ENCODE data around the gene ENTPD6. TPM values are rescaled to one million over a fixed set of nuclear protein-coding genes. Genes with fewer than 3 reads are reported as not detected.

The ENTPD6 gene
- total and polyA plus RNA-seq, 9 donors: 34.9 to 73.8 (median 47.1) TPM

DNA sequence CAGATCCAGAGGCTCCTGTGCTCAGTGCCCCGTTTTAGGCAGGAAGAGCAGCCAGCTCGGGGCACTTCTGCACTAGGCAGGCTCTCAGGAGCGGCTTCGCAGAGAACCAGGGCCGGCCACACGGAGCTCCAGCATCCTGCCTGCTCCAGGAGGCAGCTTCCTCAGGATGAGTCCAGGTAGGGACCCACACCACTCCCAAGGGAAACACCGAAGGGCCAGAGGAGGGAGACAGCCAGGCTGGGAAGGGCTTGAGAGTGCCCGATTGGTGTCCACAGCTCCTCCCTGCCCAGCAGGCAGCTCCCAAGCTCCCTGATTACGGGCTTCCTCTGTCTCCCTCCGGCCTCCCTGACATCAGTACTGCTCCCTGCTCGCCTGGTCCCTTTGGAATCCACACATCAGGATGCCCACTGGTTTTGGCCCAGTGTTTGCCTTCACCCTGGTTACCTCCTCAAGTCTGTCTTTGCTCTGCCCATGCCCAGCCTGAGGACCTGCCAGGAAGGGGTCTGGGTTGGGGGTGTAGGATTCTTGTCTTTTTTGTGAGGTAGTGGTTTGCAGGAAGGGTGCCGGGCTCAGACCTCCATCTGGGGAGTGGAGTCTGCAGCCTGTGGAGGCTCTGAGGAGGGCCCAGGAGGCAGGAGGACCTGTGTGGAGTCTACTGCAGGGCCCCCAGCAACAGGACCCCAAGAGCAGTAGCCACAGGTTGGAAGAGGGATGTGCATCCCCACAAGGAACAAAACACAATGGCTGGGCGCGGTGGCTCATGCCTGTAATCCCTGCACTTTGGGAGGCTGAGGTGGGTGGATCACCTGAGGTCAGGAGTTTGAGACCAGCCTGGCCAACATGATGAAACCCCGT lies 41.2 kb downstream of the ENTPD6 start:
- WGBS, 3 donors: 71 to 80% (median 77%) methylated on average over 15 of the region's 15 CpGs
- intact Hi-C loops (cut with DNase I): no loop called here
- no peak for DNase-seq
- H3K36me3 ChIP-seq: no peaks in the 10 kb centered on the region
- no peak overlapping the region for H3K4me3 ChIP-seq
- H3K27me3 ChIP-seq: no peaks in the 10 kb centered on the region
- peaks cover 8% of the 10 kb centered on the region for H3K4me1 ChIP-seq (ENCODE audit: insufficient read depth)
- no peak overlapping the region for H3K27ac ChIP-seq
- TF ChIP-seq POLR2A (IDR thresholded peaks at IDR 0.05): no peak
- TF ChIP-seq, protein P1, sequence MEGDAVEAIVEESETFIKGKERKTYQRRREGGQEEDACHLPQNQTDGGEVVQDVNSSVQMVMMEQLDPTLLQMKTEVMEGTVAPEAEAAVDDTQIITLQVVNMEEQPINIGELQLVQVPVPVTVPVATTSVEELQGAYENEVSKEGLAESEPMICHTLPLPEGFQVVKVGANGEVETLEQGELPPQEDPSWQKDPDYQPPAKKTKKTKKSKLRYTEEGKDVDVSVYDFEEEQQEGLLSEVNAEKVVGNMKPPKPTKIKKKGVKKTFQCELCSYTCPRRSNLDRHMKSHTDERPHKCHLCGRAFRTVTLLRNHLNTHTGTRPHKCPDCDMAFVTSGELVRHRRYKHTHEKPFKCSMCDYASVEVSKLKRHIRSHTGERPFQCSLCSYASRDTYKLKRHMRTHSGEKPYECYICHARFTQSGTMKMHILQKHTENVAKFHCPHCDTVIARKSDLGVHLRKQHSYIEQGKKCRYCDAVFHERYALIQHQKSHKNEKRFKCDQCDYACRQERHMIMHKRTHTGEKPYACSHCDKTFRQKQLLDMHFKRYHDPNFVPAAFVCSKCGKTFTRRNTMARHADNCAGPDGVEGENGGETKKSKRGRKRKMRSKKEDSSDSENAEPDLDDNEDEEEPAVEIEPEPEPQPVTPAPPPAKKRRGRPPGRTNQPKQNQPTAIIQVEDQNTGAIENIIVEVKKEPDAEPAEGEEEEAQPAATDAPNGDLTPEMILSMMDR (IDR thresholded peaks at IDR 0.05): no peak
- TF ChIP-seq EP300 (IDR thresholded peaks at IDR 0.05): no peak
- H3K9me3 ChIP-seq: no peaks in the 10 kb centered on the region

DNA sequence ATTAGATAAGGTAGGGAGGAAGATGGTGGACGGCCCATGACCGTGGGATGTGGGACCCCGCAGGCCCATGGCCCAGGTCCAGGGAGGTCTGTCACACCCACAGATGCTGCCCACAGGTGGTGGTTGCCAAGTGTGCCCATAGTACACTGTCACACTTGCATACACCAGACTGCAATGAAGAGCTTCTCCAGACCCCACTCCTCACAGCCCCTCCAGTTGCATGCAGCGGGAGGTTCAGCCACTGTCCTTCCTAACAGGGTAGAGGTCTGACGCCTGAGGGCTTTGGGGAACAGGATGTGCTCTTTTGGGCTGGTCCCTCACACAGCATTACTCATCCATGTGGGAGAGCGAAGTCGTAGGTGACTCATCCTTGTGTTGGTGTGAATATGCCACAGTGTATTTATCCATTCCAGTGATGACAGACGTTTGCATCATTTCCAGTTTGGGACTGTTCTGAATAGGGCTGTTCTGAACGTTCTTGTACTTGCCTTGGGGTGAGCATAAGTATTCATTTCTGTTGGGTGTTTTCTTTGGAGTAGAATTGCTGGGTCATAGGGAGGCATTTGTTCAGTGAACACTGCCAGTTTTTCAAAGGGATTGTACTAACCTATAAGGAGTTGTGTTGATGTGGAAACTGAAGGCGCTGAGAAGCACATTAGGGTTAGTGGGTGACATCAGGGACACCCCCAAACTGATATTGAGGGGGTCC lies 42.3 kb downstream of the ENTPD6 start:
- intact Hi-C loops (cut with DNase I): no loop called here
- Histone ChIP-seq H3K27ac (no peak overlapping the region), H3K27me3 (no peaks in the 10 kb centered on the region), H3K4me3 (no peak overlapping the region), H3K36me3 (no peaks in the 10 kb centered on the region), H3K9me3 (no peaks in the 10 kb centered on the region), H3K4me1 (ENCODE audit: insufficient read depth) (peaks cover 8% of the 10 kb centered on the region)
- 24 to 31% (median 26%) methylated on average over 10 of the region's 10 CpGs for WGBS, 3 donors
- peak; percentile 14 for TF ChIP-seq EP300 (IDR thresholded peaks at IDR 0.05)
- TF ChIP-seq, protein P1 (IDR thresholded peaks at IDR 0.05): no peak
- DNase-seq: no peak

DNA sequence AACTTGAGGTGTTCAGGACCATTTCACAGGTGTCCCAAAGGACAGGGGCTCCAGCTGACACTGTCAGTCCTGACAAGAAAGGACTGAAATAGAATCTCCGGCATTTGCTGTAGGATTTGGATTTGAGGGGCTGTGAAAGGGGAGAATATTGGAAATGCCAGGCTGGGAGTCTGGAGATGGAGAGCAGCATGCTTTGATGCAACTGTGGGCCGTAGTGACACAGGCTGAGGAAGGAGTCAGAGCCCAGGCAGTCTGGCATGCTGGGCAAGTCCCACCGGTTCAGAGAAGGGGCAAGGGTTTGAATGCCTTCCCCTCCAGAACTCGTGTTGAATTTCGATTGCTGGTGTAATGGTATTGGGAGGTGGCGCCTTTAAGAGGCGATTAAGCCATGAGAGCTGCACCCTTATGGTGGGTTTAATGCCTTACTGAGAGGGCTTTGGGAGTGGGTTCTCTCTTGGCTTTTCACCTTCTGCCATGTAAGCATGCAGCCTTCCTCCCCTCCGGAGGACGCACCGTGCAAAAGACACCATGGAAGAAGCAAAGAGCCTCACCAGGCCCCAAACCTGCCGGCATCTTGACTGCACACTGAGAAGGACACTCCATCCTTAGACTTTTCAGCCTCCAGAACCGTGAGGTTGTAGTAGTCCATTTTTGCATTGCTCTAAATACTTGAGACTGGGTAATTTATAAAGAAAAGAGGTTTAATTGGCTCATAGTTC lies 43.0 kb downstream of the ENTPD6 start:
- H3K4me3 ChIP-seq: no peak overlapping the region
- peaks cover 5% of the 10 kb centered on the region for H3K4me1 ChIP-seq (ENCODE audit: insufficient read depth)
- no peaks in the 10 kb centered on the region for H3K27me3 ChIP-seq
- H3K27ac ChIP-seq: no peak overlapping the region
- WGBS, 3 donors: 86 to 91% (median 87%) methylated on average over 12 of the region's 12 CpGs
- TF ChIP-seq, protein P1 (IDR thresholded peaks at IDR 0.05): no peak
- no peak for TF ChIP-seq EP300 (IDR thresholded peaks at IDR 0.05)
- intact Hi-C loops (cut with DNase I): no loop called here
- H3K9me3 ChIP-seq: no peaks in the 10 kb centered on the region
- DNase-seq: no peak
- H3K36me3 ChIP-seq: no peaks in the 10 kb centered on the region

All from ovary (tissue), 9 donors.